Measurements from ENCODE around the gene RDM1.

Gene RDM1

DNA sequence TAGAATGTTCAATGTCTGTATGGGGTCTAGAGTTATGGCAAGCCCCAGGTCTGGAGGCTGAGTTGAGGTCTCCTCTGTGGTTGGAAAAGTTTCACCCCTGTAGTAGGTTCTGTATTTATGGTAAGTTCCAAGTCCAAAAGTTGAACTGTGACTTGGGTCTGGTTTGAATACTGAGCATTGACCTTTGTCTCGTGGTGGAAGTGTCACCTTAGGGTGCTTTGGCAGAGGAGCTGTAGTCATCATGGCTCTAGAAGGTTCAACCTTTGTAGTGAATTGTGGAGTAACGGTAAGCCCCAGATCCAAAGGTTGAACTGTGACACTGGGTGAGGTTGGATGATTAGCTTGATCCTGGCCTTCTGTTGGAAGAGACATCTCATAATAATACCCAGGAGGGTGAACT is 17.6 kb downstream of the RDM1 start:
- H4K20me1 ChIP-seq (ENCODE audit: insufficient read depth, low read length), result no peaks in the 10 kb centered on the region
- no peak for TF ChIP-seq EZH2phosphoT487 (IDR thresholded peaks at IDR 0.05; ENCODE audit: low read depth)
- TF ChIP-seq, protein P1, sequence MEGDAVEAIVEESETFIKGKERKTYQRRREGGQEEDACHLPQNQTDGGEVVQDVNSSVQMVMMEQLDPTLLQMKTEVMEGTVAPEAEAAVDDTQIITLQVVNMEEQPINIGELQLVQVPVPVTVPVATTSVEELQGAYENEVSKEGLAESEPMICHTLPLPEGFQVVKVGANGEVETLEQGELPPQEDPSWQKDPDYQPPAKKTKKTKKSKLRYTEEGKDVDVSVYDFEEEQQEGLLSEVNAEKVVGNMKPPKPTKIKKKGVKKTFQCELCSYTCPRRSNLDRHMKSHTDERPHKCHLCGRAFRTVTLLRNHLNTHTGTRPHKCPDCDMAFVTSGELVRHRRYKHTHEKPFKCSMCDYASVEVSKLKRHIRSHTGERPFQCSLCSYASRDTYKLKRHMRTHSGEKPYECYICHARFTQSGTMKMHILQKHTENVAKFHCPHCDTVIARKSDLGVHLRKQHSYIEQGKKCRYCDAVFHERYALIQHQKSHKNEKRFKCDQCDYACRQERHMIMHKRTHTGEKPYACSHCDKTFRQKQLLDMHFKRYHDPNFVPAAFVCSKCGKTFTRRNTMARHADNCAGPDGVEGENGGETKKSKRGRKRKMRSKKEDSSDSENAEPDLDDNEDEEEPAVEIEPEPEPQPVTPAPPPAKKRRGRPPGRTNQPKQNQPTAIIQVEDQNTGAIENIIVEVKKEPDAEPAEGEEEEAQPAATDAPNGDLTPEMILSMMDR (IDR thresholded peaks at IDR 0.05; ENCODE audit: low read depth, low read length), result no peak
- no peak overlapping the region for H3K4me3 ChIP-seq (ENCODE audit: low read length)
- no peaks in the 10 kb centered on the region for H3K9me3 ChIP-seq (ENCODE audit: insufficient read depth, low read length)
- H3K9ac ChIP-seq (ENCODE audit: low read length), result no peak overlapping the region
- no peaks in the 10 kb centered on the region for H3K27me3 ChIP-seq (ENCODE audit: low read depth, low read length)
- H3K36me3 ChIP-seq (replicated peaks; ENCODE audit: low read depth, low read length), result no peaks in the 10 kb centered on the region
- no peaks in the 10 kb centered on the region for H3K79me2 ChIP-seq (ENCODE audit: low read length)
- no peak overlapping the region for H3K27ac ChIP-seq (ENCODE audit: low read length)
- no peak overlapping the region for H3K4me2 ChIP-seq (ENCODE audit: low read length)
- H2AFZ ChIP-seq (ENCODE audit: low read depth, low read length), result no peak overlapping the region
- no peaks in the 10 kb centered on the region for H3K4me1 ChIP-seq (ENCODE audit: low read length)

DNA sequence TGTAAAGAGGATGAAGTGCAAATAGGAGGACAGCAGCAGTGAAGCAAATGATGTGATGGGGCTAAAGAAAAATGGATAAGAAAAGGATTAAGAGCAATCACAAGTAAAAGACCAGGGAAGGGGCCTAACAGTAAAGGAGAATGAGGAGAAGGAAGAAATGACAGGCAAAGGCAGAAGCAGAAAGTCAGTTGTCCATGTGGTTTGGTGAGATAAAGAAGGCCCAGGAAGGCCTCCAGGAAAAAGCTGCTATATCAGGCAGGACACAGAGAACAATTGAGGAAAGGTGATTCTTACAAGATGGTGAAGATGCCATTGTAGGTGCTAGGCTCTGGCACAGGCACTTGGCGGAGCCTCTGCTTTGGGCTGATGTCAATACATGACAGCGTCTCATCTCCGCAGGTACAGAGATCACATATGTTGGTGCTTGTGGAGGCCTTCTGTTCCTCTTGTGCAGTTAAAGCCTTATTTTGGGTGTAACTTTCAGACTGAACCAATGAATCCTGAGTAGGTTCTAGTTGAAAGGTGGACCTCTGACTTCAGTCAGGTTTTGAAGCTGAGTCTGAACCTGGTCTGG is 18.1 kb downstream of the RDM1 start:
- no peaks in the 10 kb centered on the region for H3K9me3 ChIP-seq (ENCODE audit: insufficient read depth, low read length)
- no peak for TF ChIP-seq EZH2phosphoT487 (IDR thresholded peaks at IDR 0.05; ENCODE audit: low read depth)
- TF ChIP-seq, protein P1 (IDR thresholded peaks at IDR 0.05; ENCODE audit: low read depth, low read length), result no peak
- no peak overlapping the region for H3K4me3 ChIP-seq (ENCODE audit: low read length)
- H3K36me3 ChIP-seq (replicated peaks; ENCODE audit: low read depth, low read length), result no peaks in the 10 kb centered on the region
- H3K9ac ChIP-seq (ENCODE audit: low read length), result no peak overlapping the region
- H4K20me1 ChIP-seq (ENCODE audit: insufficient read depth, low read length), result no peaks in the 10 kb centered on the region
- no peaks in the 10 kb centered on the region for H3K79me2 ChIP-seq (ENCODE audit: low read length)
- H2AFZ ChIP-seq (ENCODE audit: low read depth, low read length), result no peak overlapping the region
- no peaks in the 10 kb centered on the region for H3K4me1 ChIP-seq (ENCODE audit: low read length)
- no peak overlapping the region for H3K27ac ChIP-seq (ENCODE audit: low read length)
- no peaks in the 10 kb centered on the region for H3K27me3 ChIP-seq (ENCODE audit: low read depth, low read length)
- H3K4me2 ChIP-seq (ENCODE audit: low read length), result no peak overlapping the region

DNA sequence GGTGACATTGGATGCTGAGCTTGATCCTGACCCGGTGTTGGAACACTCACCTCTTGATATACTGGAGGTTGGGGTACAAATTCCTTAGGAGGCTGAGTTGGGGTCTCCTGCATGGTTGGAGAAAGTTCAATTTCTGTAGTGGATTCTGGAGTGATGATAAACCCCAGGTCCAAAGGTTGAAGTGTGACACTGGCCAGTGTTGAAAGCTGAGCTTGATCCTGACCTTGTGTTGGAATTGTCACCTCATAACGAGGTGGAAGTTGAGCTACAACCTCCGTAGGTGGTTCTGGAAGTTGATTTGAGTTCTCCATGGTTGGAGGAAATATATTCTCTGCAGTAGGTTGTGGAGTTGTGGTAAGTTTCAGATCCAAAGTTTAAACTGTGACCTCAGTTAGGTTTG is 21.2 kb downstream of the RDM1 start:
- Histone ChIP-seq H3K27ac (ENCODE audit: low read length) (no peak overlapping the region), H3K4me2 (ENCODE audit: low read length) (no peak overlapping the region), H3K4me1 (ENCODE audit: low read length) (no peaks in the 10 kb centered on the region), H4K20me1 (ENCODE audit: insufficient read depth, low read length) (no peaks in the 10 kb centered on the region), H3K36me3 (replicated peaks; ENCODE audit: low read depth, low read length) (no peaks in the 10 kb centered on the region), H2AFZ (ENCODE audit: low read depth, low read length) (no peak overlapping the region), H3K9ac (ENCODE audit: low read length) (no peak overlapping the region), H3K27me3 (ENCODE audit: low read depth, low read length) (no peaks in the 10 kb centered on the region), H3K79me2 (ENCODE audit: low read length) (no peaks in the 10 kb centered on the region), H3K9me3 (ENCODE audit: insufficient read depth, low read length) (no peaks in the 10 kb centered on the region), H3K4me3 (ENCODE audit: low read length) (no peak overlapping the region)
- TF ChIP-seq, protein P1 (IDR thresholded peaks at IDR 0.05; ENCODE audit: low read depth, low read length), result no peak
- no peak for TF ChIP-seq EZH2phosphoT487 (IDR thresholded peaks at IDR 0.05; ENCODE audit: low read depth)

DNA sequence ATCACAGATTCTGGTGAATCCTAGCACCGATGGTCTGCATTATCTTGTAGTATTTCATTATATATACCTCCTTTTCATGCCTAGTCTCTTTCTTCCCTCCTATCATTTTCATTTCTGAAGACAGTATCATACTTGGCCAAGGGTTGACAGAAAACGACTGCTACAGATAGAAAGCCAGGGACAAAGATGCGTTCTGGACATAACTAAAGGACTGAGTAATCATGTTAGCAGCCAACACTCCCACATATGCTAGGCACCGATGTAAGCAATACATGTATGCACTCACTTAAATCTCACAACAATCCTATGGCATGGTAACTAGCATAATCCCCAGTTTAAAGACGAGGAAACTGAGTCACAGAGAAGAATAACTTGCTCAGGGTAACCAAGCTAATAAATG is 22.9 kb downstream of the RDM1 start:
- H3K27ac ChIP-seq (ENCODE audit: low read length), result no peak overlapping the region
- no peak overlapping the region for H2AFZ ChIP-seq (ENCODE audit: low read depth, low read length)
- no peaks in the 10 kb centered on the region for H3K36me3 ChIP-seq (replicated peaks; ENCODE audit: low read depth, low read length)
- no peak overlapping the region for H3K9ac ChIP-seq (ENCODE audit: low read length)
- no peaks in the 10 kb centered on the region for H3K79me2 ChIP-seq (ENCODE audit: low read length)
- H3K9me3 ChIP-seq (ENCODE audit: insufficient read depth, low read length), result no peaks in the 10 kb centered on the region
- no peak overlapping the region for H3K4me2 ChIP-seq (ENCODE audit: low read length)
- H4K20me1 ChIP-seq (ENCODE audit: insufficient read depth, low read length), result no peaks in the 10 kb centered on the region
- no peaks in the 10 kb centered on the region for H3K4me1 ChIP-seq (ENCODE audit: low read length)
- no peaks in the 10 kb centered on the region for H3K27me3 ChIP-seq (ENCODE audit: low read depth, low read length)
- TF ChIP-seq, protein P1 (IDR thresholded peaks at IDR 0.05; ENCODE audit: low read depth, low read length), result no peak
- TF ChIP-seq EZH2phosphoT487 (IDR thresholded peaks at IDR 0.05; ENCODE audit: low read depth), result no peak
- H3K4me3 ChIP-seq (ENCODE audit: low read length), result no peak overlapping the region
